Mesothelial cell of epicardium (in vitro differentiated cells): ENCODE measurements around the gene FILIP1. TPM values are rescaled to one million over a fixed set of nuclear protein-coding genes. Genes with fewer than 3 reads are reported as not detected.

ENCODE experiments used
- DNase-seq, 2 experiments: peaks; one replicate each; pipeline ENCODE4 v3.0.0; 2021; ENCODE audit warnings: low spot score in 2 of 2; ENCODE audit not compliant: unreplicated experiment in 2 of 2
- H3K27ac Mint-ChIP-seq: 2 replicates; pipeline ENCODE4 v1.8.0; 2021; ENCODE audit warnings: mixed read lengths
- H3K27me3 Mint-ChIP-seq: 2 replicates; pipeline ENCODE4 v1.8.0; 2021; ENCODE audit warnings: low read depth, mixed read lengths
- H3K36me3 Mint-ChIP-seq: 2 replicates; pipeline ENCODE4 v1.8.0; 2021; ENCODE audit warnings: mixed read lengths
- H3K4me1 Mint-ChIP-seq: 2 replicates; pipeline ENCODE4 v1.8.0; 2021; ENCODE audit warnings: mixed read lengths
- H3K4me3 Mint-ChIP-seq: 2 replicates; pipeline ENCODE4 v1.8.0; 2021; ENCODE audit warnings: mild to moderate bottlenecking, moderate library complexity, mixed read lengths
- H3K9me3 Mint-ChIP-seq: 2 replicates; pipeline ENCODE4 v1.8.0; 2021; ENCODE audit warnings: mixed read lengths
- total RNA-seq: library from RNA; stranded (reverse); gene quantifications from 3 replicates; pipeline ENCODE4 v1.2.1, GENCODE V29; 2021
- TF ChIP-seq, protein P1 (sequence below): fragments of 200-600 bp; sonication (generic); IDR thresholded peaks from one replicate; pipeline ENCODE4 v1.5.0; 2021; ENCODE audit warnings: antibody characterized with exemption; ENCODE audit not compliant: unreplicated experiment

Gene FILIP1
- total RNA-seq, 1 donor from 2014 or later: 11.3 TPM

DNA sequence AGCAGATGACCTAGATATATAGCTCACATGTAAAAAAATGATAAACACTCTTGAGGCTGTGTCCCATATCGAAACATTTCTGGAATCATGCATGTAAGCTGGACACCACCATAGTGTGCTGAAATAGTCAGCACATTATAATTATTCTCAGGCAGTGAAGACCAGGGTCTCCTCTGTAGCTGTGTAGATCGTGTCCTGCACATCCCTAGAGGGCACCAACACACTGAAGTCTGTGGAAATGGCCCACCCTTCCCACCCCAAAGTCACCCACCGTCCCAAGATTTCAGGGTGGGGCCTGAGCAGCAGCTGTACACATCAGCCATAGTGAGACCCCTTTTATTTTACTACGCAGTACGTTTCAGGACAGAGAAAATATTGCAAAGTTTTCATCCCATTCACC, 188.0 kb downstream of the FILIP1 start:
- TF ChIP-seq, protein P1, sequence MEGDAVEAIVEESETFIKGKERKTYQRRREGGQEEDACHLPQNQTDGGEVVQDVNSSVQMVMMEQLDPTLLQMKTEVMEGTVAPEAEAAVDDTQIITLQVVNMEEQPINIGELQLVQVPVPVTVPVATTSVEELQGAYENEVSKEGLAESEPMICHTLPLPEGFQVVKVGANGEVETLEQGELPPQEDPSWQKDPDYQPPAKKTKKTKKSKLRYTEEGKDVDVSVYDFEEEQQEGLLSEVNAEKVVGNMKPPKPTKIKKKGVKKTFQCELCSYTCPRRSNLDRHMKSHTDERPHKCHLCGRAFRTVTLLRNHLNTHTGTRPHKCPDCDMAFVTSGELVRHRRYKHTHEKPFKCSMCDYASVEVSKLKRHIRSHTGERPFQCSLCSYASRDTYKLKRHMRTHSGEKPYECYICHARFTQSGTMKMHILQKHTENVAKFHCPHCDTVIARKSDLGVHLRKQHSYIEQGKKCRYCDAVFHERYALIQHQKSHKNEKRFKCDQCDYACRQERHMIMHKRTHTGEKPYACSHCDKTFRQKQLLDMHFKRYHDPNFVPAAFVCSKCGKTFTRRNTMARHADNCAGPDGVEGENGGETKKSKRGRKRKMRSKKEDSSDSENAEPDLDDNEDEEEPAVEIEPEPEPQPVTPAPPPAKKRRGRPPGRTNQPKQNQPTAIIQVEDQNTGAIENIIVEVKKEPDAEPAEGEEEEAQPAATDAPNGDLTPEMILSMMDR: no peak
- Mint-ChIP-seq H3K27ac (peak overlapping the region; percentile 73), H3K36me3 (peaks cover 3% of the 10 kb centered on the region), H3K9me3 (peaks cover 3% of the 10 kb centered on the region), H3K4me1 (peaks cover 17% of the 10 kb centered on the region), H3K27me3 (no peaks in the 10 kb centered on the region), H3K4me3 (no peak overlapping the region)
- no peak for DNase-seq

GRCh38 chr6:75302280-75302679, 191.3 kb downstream of the FILIP1 start:
- Mint-ChIP-seq H3K27ac (no peak overlapping the region), H3K4me1 (peaks cover 28% of the 10 kb centered on the region), H3K27me3 (no peaks in the 10 kb centered on the region), H3K4me3 (no peak overlapping the region), H3K9me3 (peaks cover 3% of the 10 kb centered on the region), H3K36me3 (peaks cover 3% of the 10 kb centered on the region)
- no peak for DNase-seq
- TF ChIP-seq, protein P1: no peak

- Mint-ChIP-seq H3K4me3 (no peak overlapping the region), H3K36me3 (peaks cover 3% of the 10 kb centered on the region), H3K27ac (no peak overlapping the region), H3K9me3 (peaks cover 3% of the 10 kb centered on the region), H3K4me1 (peaks cover 27% of the 10 kb centered on the region), H3K27me3 (no peaks in the 10 kb centered on the region)
- TF ChIP-seq, protein P1: no peak
- no peak for DNase-seq
These were observed 192.1 kb downstream of the FILIP1 start for GRCh38 chr6:75301537-75301936.

DNA sequence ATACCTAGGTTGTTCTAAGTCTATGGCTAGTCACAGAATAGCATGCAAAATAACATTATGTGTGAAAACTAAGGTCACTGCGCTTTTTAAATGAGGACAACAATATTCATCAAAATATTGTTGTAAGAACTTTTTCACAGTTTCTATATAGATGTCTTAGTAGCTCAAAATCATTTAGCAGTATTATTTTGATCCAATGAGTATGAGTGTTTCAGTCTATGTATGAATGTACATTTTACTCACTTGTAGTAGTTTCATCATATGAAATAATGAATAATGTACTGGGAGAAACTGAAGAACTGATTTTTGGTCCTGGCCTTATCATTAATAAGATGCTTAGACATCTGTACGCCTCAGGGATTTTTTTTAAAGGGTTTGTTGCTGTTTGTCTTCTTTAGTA, 192.5 kb downstream of the FILIP1 start:
- no peak for DNase-seq
- no peaks in the 10 kb centered on the region for H3K27me3 Mint-ChIP-seq
- TF ChIP-seq, protein P1: no peak
- H3K4me1 Mint-ChIP-seq: peaks cover 23% of the 10 kb centered on the region
- peaks cover 3% of the 10 kb centered on the region for H3K9me3 Mint-ChIP-seq
- H3K4me3 Mint-ChIP-seq: no peak overlapping the region
- H3K36me3 Mint-ChIP-seq: peaks cover 3% of the 10 kb centered on the region
- H3K27ac Mint-ChIP-seq: no peak overlapping the region

GRCh38 chr6:75300531-75300855, 193.1 kb downstream of the FILIP1 start:
- peaks cover 18% of the 10 kb centered on the region for H3K4me1 Mint-ChIP-seq
- H3K27me3 Mint-ChIP-seq: no peaks in the 10 kb centered on the region
- H3K36me3 Mint-ChIP-seq: peaks cover 3% of the 10 kb centered on the region
- TF ChIP-seq, protein P1: no peak
- no peak overlapping the region for H3K4me3 Mint-ChIP-seq
- peak overlapping the region; percentile 81 for H3K27ac Mint-ChIP-seq
- no peak for DNase-seq
- H3K9me3 Mint-ChIP-seq: peaks cover 3% of the 10 kb centered on the region
